PFSK-1 (cell line): ENCODE data around the gene LRRC23.
A peak's percentile ranks its signal among the peaks of the same experiment; 100 is the strongest.

ENCODE experiments used
- FOXP2 ChIP-seq: optimal IDR thresholded peaks from 2 replicates; pipeline ENCODE3; 2011; ENCODE audit warnings: borderline replicate concordance, control low read depth, inconsistent platforms; ENCODE audit not compliant: insufficient read depth; ENCODE audit errors: extremely low read length, extremely low read depth
- POLR2AphosphoS5 ChIP-seq: IDR thresholded peaks from 2 replicates; pipeline ENCODE4 v1.6.1; 2012; ENCODE audit warnings: low read depth, mild to moderate bottlenecking, control low read depth, low read length, moderate library complexity
- SIN3A ChIP-seq: IDR thresholded peaks from 2 replicates; pipeline ENCODE4 v1.6.1; 2012; ENCODE audit warnings: mild to moderate bottlenecking, low read length, moderate library complexity, borderline replicate concordance; ENCODE audit not compliant: insufficient read depth
- TAF1 ChIP-seq: IDR thresholded peaks from 2 replicates; pipeline ENCODE4 v1.6.1; 2012; ENCODE audit warnings: low read length, control low read depth, borderline replicate concordance; ENCODE audit not compliant: insufficient read depth
- TF ChIP-seq, protein P1 (sequence below), 2 experiments: IDR thresholded peaks; 2 replicates each; pipeline versions ENCODE4 v1.6.1 to v1.8.0; 2011 to 2012; ENCODE audit warnings: low read depth in 2 of 2, low read length in 2 of 2, control low read depth in 1 of 2, inconsistent platforms in 1 of 2, mild to moderate bottlenecking in 1 of 2, moderate library complexity in 1 of 2; ENCODE audit not compliant: insufficient read depth in 1 of 2

The LRRC23 gene

DNA sequence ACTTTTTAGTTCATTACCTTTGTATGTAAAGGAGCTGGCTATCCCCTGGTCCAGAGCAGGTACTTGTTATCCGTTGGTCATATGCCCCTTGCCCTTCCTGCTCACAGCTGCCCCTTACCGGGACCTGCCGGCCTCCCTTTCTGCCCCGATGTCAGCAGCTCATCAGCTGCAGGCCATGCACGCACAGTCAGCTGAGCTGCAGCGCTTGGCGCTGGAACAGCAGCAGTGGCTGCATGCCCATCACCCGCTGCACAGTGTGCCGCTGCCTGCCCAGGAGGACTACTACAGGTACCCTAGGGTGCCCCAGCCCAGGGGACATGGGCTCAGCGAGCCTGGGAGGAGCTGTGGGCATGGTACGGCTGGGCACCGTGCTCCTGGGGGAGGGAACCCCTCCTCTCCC lies 36.6 kb downstream of the LRRC23 start:
- TF ChIP-seq SIN3A, result no peak
- no peak for TF ChIP-seq FOXP2
- no peak for TF ChIP-seq POLR2AphosphoS5
- TF ChIP-seq, protein P1, sequence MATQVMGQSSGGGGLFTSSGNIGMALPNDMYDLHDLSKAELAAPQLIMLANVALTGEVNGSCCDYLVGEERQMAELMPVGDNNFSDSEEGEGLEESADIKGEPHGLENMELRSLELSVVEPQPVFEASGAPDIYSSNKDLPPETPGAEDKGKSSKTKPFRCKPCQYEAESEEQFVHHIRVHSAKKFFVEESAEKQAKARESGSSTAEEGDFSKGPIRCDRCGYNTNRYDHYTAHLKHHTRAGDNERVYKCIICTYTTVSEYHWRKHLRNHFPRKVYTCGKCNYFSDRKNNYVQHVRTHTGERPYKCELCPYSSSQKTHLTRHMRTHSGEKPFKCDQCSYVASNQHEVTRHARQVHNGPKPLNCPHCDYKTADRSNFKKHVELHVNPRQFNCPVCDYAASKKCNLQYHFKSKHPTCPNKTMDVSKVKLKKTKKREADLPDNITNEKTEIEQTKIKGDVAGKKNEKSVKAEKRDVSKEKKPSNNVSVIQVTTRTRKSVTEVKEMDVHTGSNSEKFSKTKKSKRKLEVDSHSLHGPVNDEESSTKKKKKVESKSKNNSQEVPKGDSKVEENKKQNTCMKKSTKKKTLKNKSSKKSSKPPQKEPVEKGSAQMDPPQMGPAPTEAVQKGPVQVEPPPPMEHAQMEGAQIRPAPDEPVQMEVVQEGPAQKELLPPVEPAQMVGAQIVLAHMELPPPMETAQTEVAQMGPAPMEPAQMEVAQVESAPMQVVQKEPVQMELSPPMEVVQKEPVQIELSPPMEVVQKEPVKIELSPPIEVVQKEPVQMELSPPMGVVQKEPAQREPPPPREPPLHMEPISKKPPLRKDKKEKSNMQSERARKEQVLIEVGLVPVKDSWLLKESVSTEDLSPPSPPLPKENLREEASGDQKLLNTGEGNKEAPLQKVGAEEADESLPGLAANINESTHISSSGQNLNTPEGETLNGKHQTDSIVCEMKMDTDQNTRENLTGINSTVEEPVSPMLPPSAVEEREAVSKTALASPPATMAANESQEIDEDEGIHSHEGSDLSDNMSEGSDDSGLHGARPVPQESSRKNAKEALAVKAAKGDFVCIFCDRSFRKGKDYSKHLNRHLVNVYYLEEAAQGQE (IDR thresholded peaks at IDR 0.05; ENCODE audit: insufficient read depth in 1 of 2, low read depth in 2 of 2, low read length in 2 of 2), result no peak
- TF ChIP-seq TAF1, result no peak

DNA sequence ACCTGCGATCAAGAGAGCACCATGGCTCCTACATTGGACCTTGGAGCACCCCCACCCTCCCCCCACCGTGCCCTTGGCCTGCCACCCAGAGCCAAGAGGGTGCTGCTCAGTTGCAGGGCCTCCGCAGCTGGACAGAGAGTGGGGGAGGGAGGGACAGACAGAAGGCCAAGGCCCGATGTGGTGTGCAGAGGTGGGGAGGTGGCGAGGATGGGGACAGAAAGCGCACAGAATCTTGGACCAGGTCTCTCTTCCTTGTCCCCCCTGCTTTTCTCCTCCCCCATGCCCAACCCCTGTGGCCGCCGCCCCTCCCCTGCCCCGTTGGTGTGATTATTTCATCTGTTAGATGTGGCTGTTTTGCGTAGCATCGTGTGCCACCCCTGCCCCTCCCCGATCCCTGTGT lies 37.2 kb downstream of the LRRC23 start:
- no peak for TF ChIP-seq POLR2AphosphoS5
- no peak for TF ChIP-seq FOXP2
- no peak for TF ChIP-seq TAF1

- TF ChIP-seq, protein P1 (IDR thresholded peaks at IDR 0.05; ENCODE audit: insufficient read depth in 1 of 2, low read depth in 2 of 2, low read length in 2 of 2), result no peak
- no peak for TF ChIP-seq FOXP2
- no peak for TF ChIP-seq SIN3A
- TF ChIP-seq POLR2AphosphoS5, result no peak
- no peak for TF ChIP-seq TAF1
These were observed 37.7 kb downstream of the LRRC23 start for GRCh38 chr12:6942331-6942665.

- no peak for TF ChIP-seq FOXP2
- TF ChIP-seq, protein P1 (IDR thresholded peaks at IDR 0.05; ENCODE audit: insufficient read depth in 1 of 2, low read depth in 2 of 2, low read length in 2 of 2), result no peak
- TF ChIP-seq POLR2AphosphoS5, result no peak
- TF ChIP-seq SIN3A, result no peak
- no peak for TF ChIP-seq TAF1
These were observed 38.7 kb downstream of the LRRC23 start for GRCh38 chr12:6943389-6943721.

- no peak for TF ChIP-seq FOXP2
- peak; percentile 72; the same call in 1 of the 2 replicates for TF ChIP-seq TAF1
- peak; percentile 100 for TF ChIP-seq POLR2AphosphoS5
- TF ChIP-seq, protein P1 (IDR thresholded peaks at IDR 0.05; ENCODE audit: insufficient read depth in 1 of 2, low read depth in 2 of 2, low read length in 2 of 2), result peak in 1 of 2 experiments; percentile 62; a peak in 2 of 4 replicates
- peak; percentile 100 for TF ChIP-seq SIN3A
These were observed 39.2 kb downstream of the LRRC23 start, which contains the start of the genes C12orf57 and RNU7-1 for GRCh38 chr12:6943722-6944380. TSS of gene C12orf57 (plus strand) at chr12:6944022. CDS start at chr12:6944122, 100 bp downstream. TSS of gene RNU7-1 (plus strand) at chr12:6943816.
